WERI-Rb-1 (cell line): ENCODE measurements around the gene CARS1.

Source experiments
- DNase-seq: peaks from one replicate; pipeline ENCODE4 v3.0.0-alpha.2; 2020
- H3K27ac ChIP-seq: fragments of 250-450 bp; sonication (Bioruptor Pico); 2 replicates; pipeline ENCODE4 v1.5.1; 2020; ENCODE audit warnings: mild to moderate bottlenecking, moderate library complexity
- H3K27me3 ChIP-seq: fragments of 250-450 bp; sonication (Bioruptor Pico); 2 replicates; pipeline ENCODE4 v1.5.1; 2021; ENCODE audit warnings: mild to moderate bottlenecking, low read depth, moderate library complexity; ENCODE audit not compliant: insufficient read depth, severe bottlenecking
- H3K36me3 ChIP-seq: fragments of 250-450 bp; sonication (Bioruptor Pico); 2 replicates; pipeline ENCODE4 v1.5.1; 2020; ENCODE audit warnings: mild to moderate bottlenecking, moderate library complexity
- H3K4me3 ChIP-seq: 2 replicates; pipeline ENCODE4 v1.5.1; 2011; ENCODE audit warnings: low read depth, mild to moderate bottlenecking, control low read depth, low read length
- H3K9me3 ChIP-seq: fragments of 250-450 bp; sonication (Bioruptor Pico); 2 replicates; pipeline ENCODE4 v1.5.1; 2021; ENCODE audit warnings: mild to moderate bottlenecking, moderate library complexity; ENCODE audit not compliant: severe bottlenecking
- CTCF ChIP-seq: IDR thresholded peaks from 2 replicates; pipeline ENCODE4 v1.5.1; 2011; ENCODE audit warnings: low read depth, mild to moderate bottlenecking, control low read depth, inconsistent platforms, low read length

CARS1 gene

GRCh38 chr11:3094223-3094824 is 37.1 kb upstream of the CARS1 start:
- Histone ChIP-seq H3K4me3 (no peak overlapping the region), H3K36me3 (no peaks in the 10 kb centered on the region), H3K27me3 (no peaks in the 10 kb centered on the region), H3K9me3 (no peaks in the 10 kb centered on the region), H3K27ac (no peak overlapping the region)
- no peak for DNase-seq
- TF ChIP-seq CTCF = no peak

GRCh38 chr11:3093281-3094191 is 36.3 kb upstream of the CARS1 start:
- Histone ChIP-seq H3K27ac (no peak overlapping the region; the same call in 1 of the 2 replicates), H3K4me3 (no peak overlapping the region), H3K36me3 (no peaks in the 10 kb centered on the region), H3K9me3 (no peaks in the 10 kb centered on the region), H3K27me3 (no peaks in the 10 kb centered on the region)
- 0 out of 2 replicates have a peak, but pooled peaks have one; percentile 3 for TF ChIP-seq CTCF
- peak; percentile 82 for DNase-seq

- TF ChIP-seq CTCF = no peak
- Histone ChIP-seq H3K27ac (no peak overlapping the region), H3K9me3 (no peaks in the 10 kb centered on the region), H3K4me3 (no peak overlapping the region), H3K36me3 (no peaks in the 10 kb centered on the region), H3K27me3 (no peaks in the 10 kb centered on the region)
- DNase-seq = no peak
These were observed 35.4 kb upstream of the CARS1 start for GRCh38 chr11:3092603-3093141.

GRCh38 chr11:3091846-3092602 is 34.8 kb upstream of the CARS1 start:
- TF ChIP-seq CTCF = peak; percentile 99
- no peak overlapping the region for H3K4me3 ChIP-seq
- H3K36me3 ChIP-seq = no peaks in the 10 kb centered on the region
- H3K27me3 ChIP-seq = no peaks in the 10 kb centered on the region
- DNase-seq = peak; percentile 85
- H3K9me3 ChIP-seq = no peaks in the 10 kb centered on the region
- peak overlapping the region; percentile 21; the same call in 1 of the 2 replicates for H3K27ac ChIP-seq

GRCh38 chr11:3091081-3091845 is 34.0 kb upstream of the CARS1 start:
- Histone ChIP-seq H3K9me3 (no peaks in the 10 kb centered on the region), H3K4me3 (no peak overlapping the region), H3K27ac (no peak overlapping the region), H3K36me3 (no peaks in the 10 kb centered on the region), H3K27me3 (no peaks in the 10 kb centered on the region)
- DNase-seq = no peak
- no peak for TF ChIP-seq CTCF
